Stomach (tissue), 9 donors: Measurements from ENCODE around the gene KLHL40. TPM values are rescaled to one million over a fixed set of nuclear protein-coding genes. Genes with fewer than 3 reads are reported as not detected.

ENCODE experiments used
- DNase-seq, 2 donors: peaks; one replicate each; pipeline versions ENCODE4 v3.0.0 to v3.0.0-alpha.2; 2013 to 2019
- H3K27ac ChIP-seq, 5 donors: fragments of 200-600 bp in 4 of 5; sonication (generic) in 4 of 5; one replicate each; pipeline ENCODE4 v1.5.1; 2013 to 2019; ENCODE audit warnings: mild to moderate bottlenecking in 1 of 5, moderate library complexity in 1 of 5
- H3K27me3 ChIP-seq, 3 donors: fragments of 200-600 bp; sonication (generic); one replicate each; pipeline ENCODE4 v1.5.1; 2017 to 2019; ENCODE audit warnings: mixed run types in 1 of 3
- H3K36me3 ChIP-seq, 4 donors: fragments of 200-600 bp; sonication (generic); 1 replicate in 3 of 4; 2 replicates in 1 of 4; pipeline ENCODE4 v1.5.1; 2016 to 2019
- H3K4me1 ChIP-seq, 4 donors: fragments of 200-600 bp; sonication (generic); one replicate each; pipeline ENCODE4 v1.5.1; 2016 to 2019
- H3K4me3 ChIP-seq, 4 donors: fragments of 200-600 bp; sonication (generic) in 3 of 4; one replicate each; pipeline ENCODE4 v1.5.1; 2016 to 2019; ENCODE audit warnings: mild to moderate bottlenecking in 1 of 4
- H3K9me3 ChIP-seq, 4 donors: fragments of 200-600 bp; sonication (generic); one replicate each; pipeline ENCODE4 v1.5.1; 2016 to 2019
- EP300 ChIP-seq: sonication (generic); formaldehyde crosslinking; IDR thresholded peaks from one replicate; pipeline ENCODE4 v1.6.1; 2017; ENCODE audit warnings: antibody characterized with exemption
- POLR2A ChIP-seq, 4 donors: fragments of 450-650 bp; IDR thresholded peaks; one replicate each; pipeline ENCODE4 v1.6.1; 2016; ENCODE audit warnings: antibody characterized with exemption in 4 of 4, control low read depth in 2 of 4, mild to moderate bottlenecking in 1 of 4, moderate library complexity in 1 of 4
- POLR2AphosphoS5 ChIP-seq, 3 donors: sonication (generic); formaldehyde crosslinking; IDR thresholded peaks; one replicate each; pipeline ENCODE4 v1.6.1; 2016; ENCODE audit warnings: antibody characterized with exemption in 3 of 3
- WGBS, 5 donors: extraction: QIAGEN DNeasy Blood & Tissue Kit in 3 of 5; methylation state at CpG; one replicate each; pipeline versions ENCODE4 v1.1.5 to v1.1.7; 2013 to 2018; 5-methylcytosine and 5-hydroxymethylcytosine counted together
- intact Hi-C: fragments of 100-400 bp; cut with DNase I; formaldehyde crosslinking; loops from one replicate; pipeline ENCODE4 v1.15.1; 2023; ENCODE audit warnings: low total_unique reads
- polyA plus RNA-seq, 3 donors: library from polyadenylated mRNA; stranded (reverse); fragments of 200-250 nt; gene quantifications; one replicate each; pipeline ENCODE4 v1.2.3, GENCODE V29; 2013
- total RNA-seq, 5 donors: library from RNA; depleted of rRNA; stranded (reverse); fragments of >200 nt; gene quantifications; one replicate each; pipeline versions ENCODE4 v1.1.0 to v1.2.3, GENCODE V29; 2014 to 2016
- TF ChIP-seq, protein P1 (sequence below), 7 experiments: fragments of 450-650 bp in 4 of 7; fragments of 200-600 bp in 3 of 7; sonication (generic) in 3 of 7; IDR thresholded peaks; one replicate each; pipeline ENCODE4 v1.5.1; 2016 to 2019; ENCODE audit warnings: antibody characterized with exemption in 7 of 7, control low read depth in 2 of 7, mild to moderate bottlenecking in 1 of 7
- donor health status: healthy with polysubstance abuse.
- donor health status: Bipolar disorder and iron deficiency.
- donor health status: healthy.

Gene KLHL40
- total and polyA plus RNA-seq, 8 donors: 0.05 to 2.0 (median 0.18) TPM; not detected in 5

DNA sequence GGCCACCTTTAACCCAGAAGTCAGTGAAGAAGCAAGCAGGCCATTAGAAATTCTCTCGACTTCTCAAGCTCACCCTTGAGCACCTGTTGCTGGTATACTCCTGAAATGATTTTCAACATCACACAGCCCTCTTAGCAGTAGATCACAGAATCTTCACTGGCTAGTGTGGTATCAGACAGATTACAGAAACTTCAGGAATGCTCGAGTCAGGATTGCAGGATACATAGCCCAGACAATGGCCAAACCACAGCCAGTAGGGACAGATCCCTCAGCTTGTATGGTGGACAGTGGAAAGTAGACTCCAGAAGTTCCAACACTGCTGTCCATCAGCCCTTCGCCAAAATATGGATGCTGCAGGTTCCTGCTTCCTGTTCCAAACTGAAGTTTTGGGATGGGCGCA lies 4.5 kb upstream of the KLHL40 start:
- H3K9me3 ChIP-seq: no peaks in the 10 kb centered on the region
- H3K27ac ChIP-seq: no peak overlapping the region
- 75 to 85% (median 81%) methylated on average over 4 of the region's 4 CpGs for WGBS, 5 donors
- H3K4me1 ChIP-seq: peaks cover 0 to 25% (median 10%) of the 10 kb centered on the region in 4 donors
- no peak for TF ChIP-seq POLR2A (IDR thresholded peaks at IDR 0.05)
- H3K36me3 ChIP-seq: no peaks in the 10 kb centered on the region
- no peak for DNase-seq
- H3K27me3 ChIP-seq: peaks cover 0 to 14% (median 7%) of the 10 kb centered on the region in 3 donors
- H3K4me3 ChIP-seq: no peak overlapping the region
- intact Hi-C loops: no loop called here

DNA sequence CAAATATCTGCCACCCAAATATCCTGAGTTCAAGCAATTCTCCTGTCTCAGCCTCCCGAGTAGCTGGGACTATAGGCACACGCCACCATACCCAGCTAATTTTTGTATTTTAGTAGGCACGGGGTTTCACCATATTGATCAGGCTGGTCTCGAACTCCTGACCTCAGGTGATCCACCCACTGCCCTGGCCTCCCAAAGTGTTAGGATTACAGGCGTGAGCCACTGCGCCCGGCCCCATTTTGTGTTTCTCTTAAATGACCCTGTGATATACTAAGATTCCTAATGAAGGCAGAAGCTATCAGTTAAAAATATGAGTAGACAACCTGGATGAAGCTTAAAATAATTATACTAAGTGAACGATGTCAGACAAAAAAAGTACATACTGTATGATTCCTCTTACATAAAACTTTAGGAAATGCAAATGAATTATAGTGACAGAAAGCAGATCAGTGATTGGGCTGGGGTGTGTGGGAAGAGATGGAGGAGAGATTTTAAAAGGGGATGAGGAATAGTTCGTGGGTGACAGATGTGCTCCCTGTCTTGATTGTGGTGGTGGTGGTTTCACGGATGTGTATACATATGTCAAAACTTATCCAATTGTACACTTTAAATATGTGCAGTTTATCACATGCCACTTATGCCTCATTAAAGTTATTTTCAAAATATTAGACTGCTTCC lies 3.8 kb upstream of the KLHL40 start:
- WGBS, 5 donors: 79 to 87% (median 84%) methylated on average over 10 of the region's 10 CpGs
- Histone ChIP-seq H3K36me3 (no peaks in the 10 kb centered on the region), H3K9me3 (no peaks in the 10 kb centered on the region), H3K4me1 (peaks cover 0 to 32% (median 15%) of the 10 kb centered on the region in 4 donors), H3K27ac (no peak overlapping the region), H3K4me3 (no peak overlapping the region), H3K27me3 (peaks cover 0 to 21% (median 14%) of the 10 kb centered on the region in 3 donors)
- TF ChIP-seq POLR2AphosphoS5 (IDR thresholded peaks at IDR 0.05) (no peak), EP300 (no peak), POLR2A (IDR thresholded peaks at IDR 0.05) (no peak)
- TF ChIP-seq, protein P1, sequence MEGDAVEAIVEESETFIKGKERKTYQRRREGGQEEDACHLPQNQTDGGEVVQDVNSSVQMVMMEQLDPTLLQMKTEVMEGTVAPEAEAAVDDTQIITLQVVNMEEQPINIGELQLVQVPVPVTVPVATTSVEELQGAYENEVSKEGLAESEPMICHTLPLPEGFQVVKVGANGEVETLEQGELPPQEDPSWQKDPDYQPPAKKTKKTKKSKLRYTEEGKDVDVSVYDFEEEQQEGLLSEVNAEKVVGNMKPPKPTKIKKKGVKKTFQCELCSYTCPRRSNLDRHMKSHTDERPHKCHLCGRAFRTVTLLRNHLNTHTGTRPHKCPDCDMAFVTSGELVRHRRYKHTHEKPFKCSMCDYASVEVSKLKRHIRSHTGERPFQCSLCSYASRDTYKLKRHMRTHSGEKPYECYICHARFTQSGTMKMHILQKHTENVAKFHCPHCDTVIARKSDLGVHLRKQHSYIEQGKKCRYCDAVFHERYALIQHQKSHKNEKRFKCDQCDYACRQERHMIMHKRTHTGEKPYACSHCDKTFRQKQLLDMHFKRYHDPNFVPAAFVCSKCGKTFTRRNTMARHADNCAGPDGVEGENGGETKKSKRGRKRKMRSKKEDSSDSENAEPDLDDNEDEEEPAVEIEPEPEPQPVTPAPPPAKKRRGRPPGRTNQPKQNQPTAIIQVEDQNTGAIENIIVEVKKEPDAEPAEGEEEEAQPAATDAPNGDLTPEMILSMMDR (IDR thresholded peaks at IDR 0.05): no peak
- intact Hi-C loops: no loop called here
- DNase-seq: no peak

DNA sequence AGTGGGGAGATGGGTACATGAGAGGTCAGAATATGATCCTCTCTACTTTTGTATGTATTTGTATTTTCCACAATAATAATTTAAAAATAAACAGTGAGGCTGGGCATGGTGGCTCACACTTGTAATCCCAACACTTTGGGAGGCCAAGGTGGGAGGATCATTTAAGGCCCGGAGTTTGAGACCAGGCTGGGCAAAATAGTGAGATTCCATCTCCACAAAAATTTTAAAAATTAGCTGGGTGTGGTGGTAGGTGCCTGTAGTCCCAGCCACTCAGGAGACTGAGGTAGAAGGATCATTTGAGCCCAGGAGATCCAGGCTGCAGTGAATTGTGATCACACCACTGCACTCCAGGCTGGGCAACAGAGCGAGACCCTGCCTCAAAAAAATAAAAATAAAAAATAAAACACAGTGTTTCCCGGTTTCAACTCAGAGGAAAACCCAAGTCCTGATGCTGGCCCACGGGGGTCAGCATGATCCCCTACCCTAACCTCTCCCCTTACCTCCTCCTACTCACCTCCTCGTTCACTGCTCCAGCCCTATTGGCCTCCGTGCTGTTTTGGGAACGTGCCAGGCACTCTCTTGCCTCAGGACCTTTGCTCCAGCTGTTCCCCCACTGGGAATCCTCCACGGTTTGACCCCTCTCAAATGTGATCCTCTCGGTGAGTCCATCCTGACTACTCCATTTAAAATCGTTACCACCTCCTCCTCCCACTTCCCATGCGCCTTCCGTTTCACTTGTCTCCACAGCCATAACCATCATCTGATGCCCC lies 2.9 kb upstream of the KLHL40 start:
- WGBS, 5 donors: 70 to 79% (median 74%) methylated on average over 12 of the region's 12 CpGs
- intact Hi-C loops: no loop called here

DNA sequence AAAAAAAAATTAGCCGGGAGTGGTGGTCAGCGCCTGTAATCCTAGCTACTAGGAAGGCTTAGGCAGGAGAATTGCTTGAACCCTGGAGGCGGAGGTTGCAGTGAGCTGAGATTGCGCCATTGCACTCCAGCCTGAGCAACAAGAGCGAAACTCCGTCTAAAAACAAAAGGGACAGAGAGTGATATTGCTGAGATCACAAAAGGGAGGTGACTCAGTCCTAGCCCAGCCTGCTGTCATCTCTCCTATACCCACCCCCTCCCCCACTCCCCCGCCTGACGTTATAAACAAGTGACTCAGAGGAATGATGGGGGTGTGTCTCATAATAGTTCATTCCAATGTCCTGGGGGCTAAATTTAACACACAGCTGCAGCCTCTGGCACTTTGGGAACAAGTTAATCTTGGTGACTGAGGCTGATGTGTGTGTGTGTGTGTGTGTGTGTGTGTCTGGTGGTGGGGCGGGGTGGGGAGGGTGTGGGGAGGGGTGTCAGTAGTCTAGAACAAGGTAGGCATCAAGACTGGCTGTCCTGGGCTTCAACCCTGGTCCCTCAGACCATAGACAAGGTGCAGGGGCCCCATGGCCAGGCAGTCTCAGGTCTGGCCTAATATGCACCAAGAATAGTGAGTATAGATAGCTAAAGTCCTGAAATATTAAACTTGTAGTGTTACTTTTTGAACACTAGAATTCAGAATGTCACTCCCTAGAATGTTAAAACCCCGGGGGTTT lies 1.3 kb upstream of the KLHL40 start:
- H3K36me3 ChIP-seq: no peaks in the 10 kb centered on the region
- no peaks in the 10 kb centered on the region for H3K9me3 ChIP-seq
- intact Hi-C loops: no loop called here
- no peak overlapping the region for H3K4me3 ChIP-seq
- peak; percentile 46 to 47 for DNase-seq
- H3K4me1 ChIP-seq: peaks cover 0 to 32% (median 15%) of the 10 kb centered on the region in 4 donors
- 39 to 64% (median 52%) methylated on average over 9 to 10 of the region's 10 CpGs for WGBS, 5 donors
- H3K27me3 ChIP-seq: peaks cover 0 to 35% (median 16%) of the 10 kb centered on the region in 3 donors
- TF ChIP-seq POLR2AphosphoS5 (IDR thresholded peaks at IDR 0.05) (peak in 2 of 3 donors; percentile 52 to 64), EP300 (no peak)
- H3K27ac ChIP-seq: peak overlapping the region in 2 of 5 donors; percentile 70 to 75

More for the DNA sequence above, 2.9 kb upstream of the KLHL40 start:
- DNase-seq: no peak
- no peak overlapping the region for H3K4me3 ChIP-seq
- peak overlapping the region in 1 of 5 donors; percentile 75 for H3K27ac ChIP-seq
- no peak for TF ChIP-seq EP300
- TF ChIP-seq POLR2A (IDR thresholded peaks at IDR 0.05): no peak
- TF ChIP-seq, protein P1 (IDR thresholded peaks at IDR 0.05): no peak
- TF ChIP-seq POLR2AphosphoS5 (IDR thresholded peaks at IDR 0.05): no peak
- H3K36me3 ChIP-seq: no peaks in the 10 kb centered on the region
- H3K27me3 ChIP-seq: peaks cover 0 to 30% (median 16%) of the 10 kb centered on the region in 3 donors
- peaks cover 0 to 32% (median 15%) of the 10 kb centered on the region in 4 donors for H3K4me1 ChIP-seq
- no peaks in the 10 kb centered on the region for H3K9me3 ChIP-seq
